ENCODE results near the gene CPNE5. TPM values are rescaled to one million over a fixed set of nuclear protein-coding genes. Genes with fewer than 3 reads are reported as not detected.

Gene CPNE5
- total RNA-seq, 1 donor from 2014 or later = 0.13 TPM

- Histone ChIP-seq H3K36me3 (ENCODE audit: control insufficient read depth, insufficient read depth, low read length) (no peaks in the 10 kb centered on the region), H3K27me3 (ENCODE audit: control insufficient read depth, insufficient read depth, low read length) (peaks cover 45% of the 10 kb centered on the region), H3K4me3 (ENCODE audit: low read depth, low read length) (no peak overlapping the region)
- no peak for TF ChIP-seq CTCF (IDR thresholded peaks at IDR 0.05; ENCODE audit: insufficient read depth, low read length, poor library complexity, severe bottlenecking)
- no peak for DNase-seq (ENCODE audit: low read depth)
These were observed 2.5 kb upstream of the CPNE5 start for GRCh38 chr6:36841756-36842155.

- no peaks in the 10 kb centered on the region for H3K36me3 ChIP-seq (ENCODE audit: control insufficient read depth, insufficient read depth, low read length)
- H3K4me3 ChIP-seq (ENCODE audit: low read depth, low read length) = peak overlapping the region; percentile 35
- no peak for TF ChIP-seq CTCF (IDR thresholded peaks at IDR 0.05; ENCODE audit: insufficient read depth, low read length, poor library complexity, severe bottlenecking)
- H3K27me3 ChIP-seq (ENCODE audit: control insufficient read depth, insufficient read depth, low read length) = peaks cover 52% of the 10 kb centered on the region
- no peak for DNase-seq (ENCODE audit: low read depth)
These were observed 1.5 kb upstream of the CPNE5 start for GRCh38 chr6:36840432-36841403.

- no peaks in the 10 kb centered on the region for H3K36me3 ChIP-seq (ENCODE audit: control insufficient read depth, insufficient read depth, low read length)
- peaks cover 51% of the 10 kb centered on the region for H3K27me3 ChIP-seq (ENCODE audit: control insufficient read depth, insufficient read depth, low read length)
- peak overlapping the region; percentile 35 for H3K4me3 ChIP-seq (ENCODE audit: low read depth, low read length)
- TF ChIP-seq CTCF (IDR thresholded peaks at IDR 0.05; ENCODE audit: insufficient read depth, low read length, poor library complexity, severe bottlenecking) = no peak
- DNase-seq (ENCODE audit: low read depth) = no peak
These were observed 646 bp upstream of the CPNE5 start for GRCh38 chr6:36839749-36840431.

GRCh38 chr6:36837686-36838085 lies 1.6 kb downstream of the CPNE5 start:
- Histone ChIP-seq H3K27me3 (ENCODE audit: control insufficient read depth, insufficient read depth, low read length) (peaks cover 49% of the 10 kb centered on the region), H3K4me3 (ENCODE audit: low read depth, low read length) (no peak overlapping the region), H3K36me3 (ENCODE audit: control insufficient read depth, insufficient read depth, low read length) (no peaks in the 10 kb centered on the region)
- no peak for DNase-seq (ENCODE audit: low read depth)
- TF ChIP-seq CTCF (IDR thresholded peaks at IDR 0.05; ENCODE audit: insufficient read depth, low read length, poor library complexity, severe bottlenecking) = no peak

- TF ChIP-seq CTCF (IDR thresholded peaks at IDR 0.05; ENCODE audit: insufficient read depth, low read length, poor library complexity, severe bottlenecking) = no peak
- H3K27me3 ChIP-seq (ENCODE audit: control insufficient read depth, insufficient read depth, low read length) = peaks cover 49% of the 10 kb centered on the region
These were observed 2.3 kb downstream of the CPNE5 start for GRCh38 chr6:36837022-36837339.

More at GRCh38 chr6:36837022-36837339, 2.3 kb downstream of the CPNE5 start:
- DNase-seq (ENCODE audit: low read depth) = no peak
- Histone ChIP-seq H3K36me3 (ENCODE audit: control insufficient read depth, insufficient read depth, low read length) (no peaks in the 10 kb centered on the region), H3K4me3 (ENCODE audit: low read depth, low read length) (no peak overlapping the region)

Measured in kidney epithelial cell (primary cell).